HepG2 (cell line): ENCODE results near the gene BCL2L1. TPM values are rescaled to one million over a fixed set of nuclear protein-coding genes. Genes with fewer than 3 reads are reported as not detected.

Experiments
- GABPB1 ChIP-seq: IDR thresholded peaks from 2 replicates; pipeline ENCODE4 v1.6.1; 2016; ENCODE audit warnings: mild to moderate bottlenecking, missing genetic modification reagents, moderate library complexity, missing compliant biosample characterization
- HNRNPUL1 ChIP-seq: fragments of 200-400 bp; formaldehyde crosslinking; IDR thresholded peaks from 2 replicates; pipeline ENCODE4 v1.6.1; 2017; ENCODE audit warnings: low read depth, mild to moderate bottlenecking, low read length, moderate library complexity
- MXD4 ChIP-seq: IDR thresholded peaks from 2 replicates; pipeline ENCODE4 v1.6.1; 2016; ENCODE audit warnings: mild to moderate bottlenecking, missing biosample characterization, missing genetic modification reagents
- ZNF564 ChIP-seq: sonication (generic); formaldehyde crosslinking; IDR thresholded peaks from 2 replicates; pipeline ENCODE4 v1.8.1; 2023; ENCODE audit warnings: mild to moderate bottlenecking, missing genetic modification reagents
- polyA plus RNA-seq, 8 experiments: library from polyadenylated mRNA; depleted of rRNA in 3 of 8; stranded (reverse) in 7 of 8; unstranded in 1 of 8; fragments of >200 nt; fragmentation: Illumina TruSeq in 4 of 8; extraction: Trizol in 4 of 8; gene quantifications; 2 replicates each; pipeline versions ENCODE4 v1.2.1 to v1.2.3, GENCODE V29; 2011 to 2016; ENCODE audit warnings: low read depth in 4 of 8, missing spikeins in 1 of 8, mixed read lengths in 1 of 8; ENCODE audit not compliant: insufficient read depth in 1 of 8
- total RNA-seq, 5 experiments: library from RNA; depleted of rRNA; stranded (reverse); fragments of >200 nt; fragmentation: Illumina TruSeq; extraction: Trizol; gene quantifications; 2 replicates each; pipeline ENCODE4 v1.2.3, GENCODE V29; 2016; ENCODE audit warnings: low read depth in 1 of 5
- TF ChIP-seq, protein P1 (sequence below): sonication (generic); formaldehyde crosslinking; IDR thresholded peaks from 2 replicates; pipeline ENCODE4 v1.5.1; 2020; ENCODE audit warnings: missing genetic modification reagents, mild to moderate bottlenecking, borderline replicate concordance
- TF ChIP-seq, protein P2 (sequence below): sonication (generic); formaldehyde crosslinking; IDR thresholded peaks from one replicate; pipeline ENCODE4 v1.5.1; 2020; ENCODE audit warnings: mild to moderate bottlenecking, missing genetic modification reagents; ENCODE audit errors: not compliant biosample characterization
- TF ChIP-seq, protein P3 (sequence below): sonication (generic); formaldehyde crosslinking; IDR thresholded peaks from 2 replicates; pipeline ENCODE4 v1.9.0; 2021; ENCODE audit warnings: mild to moderate bottlenecking, missing genetic modification reagents
- TF ChIP-seq, protein P4 (sequence below), 2 experiments: fragments of 450-650 bp in 1 of 2; sonication (generic) in 1 of 2; formaldehyde crosslinking; IDR thresholded peaks; 2 replicates each; pipeline versions ENCODE4 v1.5.0 to v1.8.0; 2020 to 2022; ENCODE audit warnings: mild to moderate bottlenecking in 1 of 2, missing genetic modification reagents in 1 of 2

The BCL2L1 gene
- total and polyA plus RNA-seq, 2 of the 13 experiments (the other 11 are each of a cell fraction or from before 2014, with no cell fraction given): 164 to 258 TPM

- TF ChIP-seq, protein P1, sequence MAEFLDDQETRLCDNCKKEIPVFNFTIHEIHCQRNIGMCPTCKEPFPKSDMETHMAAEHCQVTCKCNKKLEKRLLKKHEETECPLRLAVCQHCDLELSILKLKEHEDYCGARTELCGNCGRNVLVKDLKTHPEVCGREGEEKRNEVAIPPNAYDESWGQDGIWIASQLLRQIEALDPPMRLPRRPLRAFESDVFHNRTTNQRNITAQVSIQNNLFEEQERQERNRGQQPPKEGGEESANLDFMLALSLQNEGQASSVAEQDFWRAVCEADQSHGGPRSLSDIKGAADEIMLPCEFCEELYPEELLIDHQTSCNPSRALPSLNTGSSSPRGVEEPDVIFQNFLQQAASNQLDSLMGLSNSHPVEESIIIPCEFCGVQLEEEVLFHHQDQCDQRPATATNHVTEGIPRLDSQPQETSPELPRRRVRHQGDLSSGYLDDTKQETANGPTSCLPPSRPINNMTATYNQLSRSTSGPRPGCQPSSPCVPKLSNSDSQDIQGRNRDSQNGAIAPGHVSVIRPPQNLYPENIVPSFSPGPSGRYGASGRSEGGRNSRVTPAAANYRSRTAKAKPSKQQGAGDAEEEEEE (CRISPR knock-in tag): peak; percentile 81
- TF ChIP-seq, protein P2, sequence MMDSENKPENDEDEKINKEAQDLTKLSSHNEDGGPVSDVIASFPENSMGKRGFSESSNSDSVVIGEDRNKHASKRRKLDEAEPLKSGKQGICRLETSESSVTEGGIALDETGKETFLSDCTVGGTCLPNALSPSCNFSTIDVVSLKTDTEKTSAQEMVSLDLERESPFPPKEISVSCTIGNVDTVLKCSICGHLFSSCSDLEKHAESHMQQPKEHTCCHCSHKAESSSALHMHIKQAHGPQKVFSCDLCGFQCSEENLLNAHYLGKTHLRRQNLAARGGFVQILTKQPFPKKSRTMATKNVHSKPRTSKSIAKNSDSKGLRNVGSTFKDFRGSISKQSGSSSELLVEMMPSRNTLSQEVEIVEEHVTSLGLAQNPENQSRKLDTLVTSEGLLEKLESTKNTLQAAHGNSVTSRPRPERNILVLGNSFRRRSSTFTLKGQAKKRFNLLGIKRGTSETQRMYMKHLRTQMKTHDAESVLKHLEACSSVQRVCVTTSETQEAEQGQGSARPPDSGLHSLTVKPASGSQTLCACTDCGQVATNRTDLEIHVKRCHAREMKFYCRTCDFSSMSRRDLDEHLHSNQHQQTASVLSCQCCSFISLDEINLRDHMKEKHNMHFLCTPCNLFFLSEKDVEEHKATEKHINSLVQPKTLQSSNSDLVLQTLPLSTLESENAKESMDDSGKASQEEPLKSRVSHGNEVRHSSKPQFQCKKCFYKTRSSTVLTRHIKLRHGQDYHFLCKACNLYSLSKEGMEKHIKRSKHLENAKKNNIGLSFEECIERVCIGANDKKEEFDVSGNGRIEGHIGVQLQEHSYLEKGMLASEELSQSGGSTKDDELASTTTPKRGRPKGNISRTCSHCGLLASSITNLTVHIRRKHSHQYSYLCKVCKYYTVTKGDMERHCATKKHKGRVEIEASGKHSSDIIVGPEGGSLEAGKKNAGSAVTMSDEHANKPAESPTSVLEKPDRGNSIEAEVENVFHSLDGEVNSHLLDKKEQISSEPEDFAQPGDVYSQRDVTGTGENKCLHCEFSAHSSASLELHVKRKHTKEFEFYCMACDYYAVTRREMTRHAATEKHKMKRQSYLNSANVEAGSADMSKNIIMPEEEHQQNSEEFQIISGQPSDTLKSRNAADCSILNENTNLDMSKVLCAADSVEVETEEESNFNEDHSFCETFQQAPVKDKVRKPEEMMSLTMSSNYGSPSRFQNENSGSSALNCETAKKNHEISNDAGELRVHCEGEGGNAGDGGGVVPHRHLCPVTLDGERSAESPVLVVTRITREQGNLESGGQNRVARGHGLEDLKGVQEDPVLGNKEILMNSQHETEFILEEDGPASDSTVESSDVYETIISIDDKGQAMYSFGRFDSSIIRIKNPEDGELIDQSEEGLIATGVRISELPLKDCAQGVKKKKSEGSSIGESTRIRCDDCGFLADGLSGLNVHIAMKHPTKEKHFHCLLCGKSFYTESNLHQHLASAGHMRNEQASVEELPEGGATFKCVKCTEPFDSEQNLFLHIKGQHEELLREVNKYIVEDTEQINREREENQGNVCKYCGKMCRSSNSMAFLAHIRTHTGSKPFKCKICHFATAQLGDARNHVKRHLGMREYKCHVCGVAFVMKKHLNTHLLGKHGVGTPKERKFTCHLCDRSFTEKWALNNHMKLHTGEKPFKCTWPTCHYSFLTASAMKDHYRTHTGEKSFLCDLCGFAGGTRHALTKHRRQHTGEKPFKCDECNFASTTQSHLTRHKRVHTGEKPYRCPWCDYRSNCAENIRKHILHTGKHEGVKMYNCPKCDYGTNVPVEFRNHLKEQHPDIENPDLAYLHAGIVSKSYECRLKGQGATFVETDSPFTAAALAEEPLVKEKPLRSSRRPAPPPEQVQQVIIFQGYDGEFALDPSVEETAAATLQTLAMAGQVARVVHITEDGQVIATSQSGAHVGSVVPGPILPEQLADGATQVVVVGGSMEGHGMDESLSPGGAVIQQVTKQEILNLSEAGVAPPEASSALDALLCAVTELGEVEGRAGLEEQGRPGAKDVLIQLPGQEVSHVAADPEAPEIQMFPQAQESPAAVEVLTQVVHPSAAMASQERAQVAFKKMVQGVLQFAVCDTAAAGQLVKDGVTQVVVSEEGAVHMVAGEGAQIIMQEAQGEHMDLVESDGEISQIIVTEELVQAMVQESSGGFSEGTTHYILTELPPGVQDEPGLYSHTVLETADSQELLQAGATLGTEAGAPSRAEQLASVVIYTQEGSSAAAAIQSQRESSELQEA (CRISPR knock-in tag): no peak
- peak; percentile 92 for TF ChIP-seq MXD4 (CRISPR knock-in tag)
- TF ChIP-seq, protein P3, sequence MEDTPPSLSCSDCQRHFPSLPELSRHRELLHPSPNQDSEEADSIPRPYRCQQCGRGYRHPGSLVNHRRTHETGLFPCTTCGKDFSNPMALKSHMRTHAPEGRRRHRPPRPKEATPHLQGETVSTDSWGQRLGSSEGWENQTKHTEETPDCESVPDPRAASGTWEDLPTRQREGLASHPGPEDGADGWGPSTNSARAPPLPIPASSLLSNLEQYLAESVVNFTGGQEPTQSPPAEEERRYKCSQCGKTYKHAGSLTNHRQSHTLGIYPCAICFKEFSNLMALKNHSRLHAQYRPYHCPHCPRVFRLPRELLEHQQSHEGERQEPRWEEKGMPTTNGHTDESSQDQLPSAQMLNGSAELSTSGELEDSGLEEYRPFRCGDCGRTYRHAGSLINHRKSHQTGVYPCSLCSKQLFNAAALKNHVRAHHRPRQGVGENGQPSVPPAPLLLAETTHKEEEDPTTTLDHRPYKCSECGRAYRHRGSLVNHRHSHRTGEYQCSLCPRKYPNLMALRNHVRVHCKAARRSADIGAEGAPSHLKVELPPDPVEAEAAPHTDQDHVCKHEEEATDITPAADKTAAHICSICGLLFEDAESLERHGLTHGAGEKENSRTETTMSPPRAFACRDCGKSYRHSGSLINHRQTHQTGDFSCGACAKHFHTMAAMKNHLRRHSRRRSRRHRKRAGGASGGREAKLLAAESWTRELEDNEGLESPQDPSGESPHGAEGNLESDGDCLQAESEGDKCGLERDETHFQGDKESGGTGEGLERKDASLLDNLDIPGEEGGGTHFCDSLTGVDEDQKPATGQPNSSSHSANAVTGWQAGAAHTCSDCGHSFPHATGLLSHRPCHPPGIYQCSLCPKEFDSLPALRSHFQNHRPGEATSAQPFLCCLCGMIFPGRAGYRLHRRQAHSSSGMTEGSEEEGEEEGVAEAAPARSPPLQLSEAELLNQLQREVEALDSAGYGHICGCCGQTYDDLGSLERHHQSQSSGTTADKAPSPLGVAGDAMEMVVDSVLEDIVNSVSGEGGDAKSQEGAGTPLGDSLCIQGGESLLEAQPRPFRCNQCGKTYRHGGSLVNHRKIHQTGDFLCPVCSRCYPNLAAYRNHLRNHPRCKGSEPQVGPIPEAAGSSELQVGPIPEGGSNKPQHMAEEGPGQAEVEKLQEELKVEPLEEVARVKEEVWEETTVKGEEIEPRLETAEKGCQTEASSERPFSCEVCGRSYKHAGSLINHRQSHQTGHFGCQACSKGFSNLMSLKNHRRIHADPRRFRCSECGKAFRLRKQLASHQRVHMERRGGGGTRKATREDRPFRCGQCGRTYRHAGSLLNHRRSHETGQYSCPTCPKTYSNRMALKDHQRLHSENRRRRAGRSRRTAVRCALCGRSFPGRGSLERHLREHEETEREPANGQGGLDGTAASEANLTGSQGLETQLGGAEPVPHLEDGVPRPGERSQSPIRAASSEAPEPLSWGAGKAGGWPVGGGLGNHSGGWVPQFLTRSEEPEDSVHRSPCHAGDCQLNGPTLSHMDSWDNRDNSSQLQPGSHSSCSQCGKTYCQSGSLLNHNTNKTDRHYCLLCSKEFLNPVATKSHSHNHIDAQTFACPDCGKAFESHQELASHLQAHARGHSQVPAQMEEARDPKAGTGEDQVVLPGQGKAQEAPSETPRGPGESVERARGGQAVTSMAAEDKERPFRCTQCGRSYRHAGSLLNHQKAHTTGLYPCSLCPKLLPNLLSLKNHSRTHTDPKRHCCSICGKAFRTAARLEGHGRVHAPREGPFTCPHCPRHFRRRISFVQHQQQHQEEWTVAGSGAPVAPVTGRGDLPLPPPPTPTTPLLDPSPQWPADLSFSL (CRISPR knock-in tag): no peak; the same call in 1 of the 2 replicates
- peak; percentile 97 for TF ChIP-seq ZNF564 (CRISPR knock-in tag)
- TF ChIP-seq HNRNPUL1: no peak
- TF ChIP-seq GABPB1 (CRISPR knock-in tag): peak; percentile 68; the same call in 1 of the 2 replicates
- TF ChIP-seq, protein P4, sequence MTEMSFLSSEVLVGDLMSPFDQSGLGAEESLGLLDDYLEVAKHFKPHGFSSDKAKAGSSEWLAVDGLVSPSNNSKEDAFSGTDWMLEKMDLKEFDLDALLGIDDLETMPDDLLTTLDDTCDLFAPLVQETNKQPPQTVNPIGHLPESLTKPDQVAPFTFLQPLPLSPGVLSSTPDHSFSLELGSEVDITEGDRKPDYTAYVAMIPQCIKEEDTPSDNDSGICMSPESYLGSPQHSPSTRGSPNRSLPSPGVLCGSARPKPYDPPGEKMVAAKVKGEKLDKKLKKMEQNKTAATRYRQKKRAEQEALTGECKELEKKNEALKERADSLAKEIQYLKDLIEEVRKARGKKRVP (CRISPR knock-in tag; IDR thresholded peaks at IDR 0.05): peak in 1 of 2 experiments; percentile 98; a peak in 2 of 4 replicates
Measured at GRCh38 chr20:31695849-31696804, 26.5 kb downstream of the BCL2L1 start (continued).
